ENCODE measurements around the gene ERAP2. TPM values are rescaled to one million over a fixed set of nuclear protein-coding genes. Genes with fewer than 3 reads are reported as not detected.
"Not testable (repeated sequence)": the region's sequence is repeated elsewhere in the genome, so short reads cannot be mapped to it uniquely, and the experiment has no call there.

ERAP2 gene
- total RNA-seq, 1 donor from 2014 or later: 6.1 TPM

- no peak for DNase-seq (ENCODE audit: low spot score in 2 of 2)
- no peak for FAIRE-seq
These were observed 54.3 kb downstream of the ERAP2 start for GRCh38 chr5:96930589-96930988.

- not testable (repeated sequence) for FAIRE-seq; DNase-seq (ENCODE audit: low spot score in 2 of 2)
These were observed 54.7 kb downstream of the ERAP2 start for GRCh38 chr5:96931037-96931436.

DNA sequence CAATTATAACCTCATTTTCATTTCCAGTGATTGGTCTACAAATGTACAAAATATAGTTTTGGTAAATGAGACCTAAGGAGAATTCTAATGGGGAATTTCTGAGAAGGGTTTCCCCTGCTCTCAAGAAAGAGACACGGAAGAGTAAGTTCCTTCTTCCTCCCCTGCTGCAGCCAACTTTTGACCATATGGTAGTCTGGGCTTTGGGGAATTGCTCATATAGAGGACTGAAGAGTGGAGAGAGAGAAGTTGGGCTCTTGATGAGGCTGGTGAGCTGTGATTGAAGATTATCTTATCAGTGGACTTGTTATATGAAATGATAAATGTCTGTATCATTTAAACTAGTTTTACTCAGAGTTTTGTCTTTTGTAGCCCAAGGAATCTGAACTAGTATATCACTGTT is 55.3 kb downstream of the ERAP2 start:
- DNase-seq (ENCODE audit: low spot score in 2 of 2) (no peak), FAIRE-seq (no peak)

DNA sequence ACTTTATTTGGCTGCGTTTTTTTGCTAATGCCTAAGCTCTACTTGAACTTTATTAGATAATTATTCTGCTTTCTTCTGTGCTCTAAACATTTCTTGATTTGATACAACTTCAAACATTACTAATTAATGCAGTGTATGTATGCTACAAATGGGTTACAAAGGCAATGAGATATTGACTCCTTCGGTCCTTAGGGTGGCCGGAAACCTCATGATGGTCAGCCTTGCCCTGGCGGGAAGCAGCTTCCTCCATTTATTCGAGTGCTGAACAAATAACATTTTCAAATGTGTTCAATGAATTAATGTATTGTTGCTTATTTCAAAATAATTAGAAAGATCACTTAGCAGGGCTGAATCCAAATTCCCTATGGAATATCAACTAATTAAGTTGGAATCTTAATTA is 55.7 kb downstream of the ERAP2 start:
- no peak for FAIRE-seq
- DNase-seq (ENCODE audit: low spot score in 2 of 2): no peak

- FAIRE-seq: no peak
- no peak for DNase-seq (ENCODE audit: low spot score in 2 of 2)
These were observed 57.7 kb downstream of the ERAP2 start for GRCh38 chr5:96933764-96934707.

- no peak for FAIRE-seq
- DNase-seq (ENCODE audit: low spot score in 2 of 2): peak; percentile 62 to 66
These were observed 58.6 kb downstream of the ERAP2 start for GRCh38 chr5:96934708-96935558.

DNA sequence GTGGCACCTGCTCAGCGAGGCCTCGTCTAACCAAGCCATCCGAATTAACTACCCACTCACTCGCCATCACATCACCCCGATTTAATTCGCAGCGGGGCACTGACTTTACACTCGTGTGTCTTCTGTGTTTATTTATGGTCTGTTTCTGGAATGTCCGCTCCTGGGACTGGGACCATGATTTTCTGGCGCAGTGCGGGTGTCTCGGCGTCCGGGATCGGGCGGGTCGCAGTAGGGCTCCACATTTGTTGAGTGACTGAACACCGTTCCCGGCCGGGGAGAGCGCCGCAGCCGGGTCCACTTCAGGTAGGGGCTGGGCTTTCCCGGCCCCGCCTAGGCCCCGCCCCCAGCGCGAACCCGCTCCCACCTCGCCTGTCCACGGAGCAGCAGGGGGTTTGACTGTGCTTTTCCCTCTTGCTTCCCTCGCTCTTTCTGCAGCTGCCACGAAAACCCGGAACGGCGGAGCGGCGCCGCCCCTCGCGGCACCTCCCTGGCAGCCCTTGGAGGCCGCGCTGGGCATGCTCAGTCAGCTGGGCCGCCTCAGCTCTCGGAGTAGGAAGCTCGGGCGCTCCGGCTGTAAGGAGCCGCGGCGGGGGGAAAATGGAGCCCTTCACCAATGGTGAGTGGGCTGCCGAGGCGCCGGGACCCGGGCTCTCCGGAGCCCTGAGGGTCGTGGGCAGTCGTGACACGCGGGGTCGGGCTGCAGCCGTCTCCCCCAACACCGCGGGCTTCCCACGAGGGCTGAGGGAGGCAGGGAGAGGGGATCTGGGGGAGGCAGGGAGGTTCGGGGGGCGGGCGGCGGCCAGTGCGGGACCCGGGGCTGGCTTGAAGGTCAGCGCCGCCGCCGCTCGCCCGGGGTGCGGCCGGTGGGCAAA is 59.5 kb downstream of the ERAP2 start, which contains the start of gene LNPEP:
TSS of gene LNPEP (plus strand) at position 522 of the 872 bp plus-strand sequence. CDS start at position 598, 76 bp downstream.
- FAIRE-seq (no peak), DNase-seq (ENCODE audit: low spot score in 2 of 2) (peak; percentile 79 to 86)

DNA sequence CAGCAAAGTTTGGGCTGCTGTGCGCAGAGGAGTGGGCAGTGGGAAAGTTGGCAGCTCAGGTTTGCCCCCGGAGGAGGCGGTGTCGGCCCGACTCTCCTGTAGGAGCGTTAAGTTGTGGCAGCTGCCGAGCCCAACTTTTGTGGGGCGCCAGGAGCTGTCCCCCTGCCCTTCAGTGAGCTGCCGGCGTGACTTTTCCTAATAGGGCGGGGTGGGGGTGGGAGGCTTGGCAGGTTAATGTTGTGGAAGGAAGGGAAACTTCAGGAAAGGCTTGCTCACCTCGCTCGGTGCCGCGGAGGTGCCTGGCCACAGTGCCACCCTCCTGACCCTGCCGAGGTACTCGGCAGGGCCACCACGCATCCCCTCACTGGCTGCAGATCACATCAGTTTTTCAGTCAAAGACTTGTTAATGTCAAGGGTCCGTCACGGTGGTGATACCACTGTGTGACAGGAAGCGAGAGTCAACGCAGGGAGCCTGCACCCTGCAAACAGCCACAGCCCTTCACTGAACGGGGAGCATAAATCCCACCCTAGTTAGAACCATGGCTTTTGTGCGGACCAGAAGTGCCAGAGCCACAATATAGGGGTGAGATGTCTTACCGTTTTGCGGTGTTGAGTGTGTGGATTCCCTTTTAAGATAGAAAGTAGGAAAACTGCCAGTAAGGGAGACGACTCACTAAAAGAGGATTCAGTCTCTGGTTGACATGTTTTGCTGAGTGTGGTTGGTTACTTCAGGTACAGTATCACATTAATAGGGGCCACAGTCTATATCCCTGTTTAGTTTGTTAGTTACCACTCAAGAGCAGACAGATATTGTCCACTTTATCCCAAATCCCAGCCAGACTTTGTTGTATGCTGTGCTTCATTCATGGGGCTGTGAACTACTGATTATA is 60.4 kb downstream of the ERAP2 start:
- no peak for FAIRE-seq
- DNase-seq (ENCODE audit: low spot score in 2 of 2): no peak

GRCh38 chr5:96940586-96940985 is 64.3 kb downstream of the ERAP2 start:
- FAIRE-seq (no peak), DNase-seq (ENCODE audit: low spot score in 2 of 2) (no peak)

GRCh38 chr5:96941140-96941539 is 64.8 kb downstream of the ERAP2 start:
- no peak for DNase-seq (ENCODE audit: low spot score in 2 of 2)
- no peak for FAIRE-seq

DNA sequence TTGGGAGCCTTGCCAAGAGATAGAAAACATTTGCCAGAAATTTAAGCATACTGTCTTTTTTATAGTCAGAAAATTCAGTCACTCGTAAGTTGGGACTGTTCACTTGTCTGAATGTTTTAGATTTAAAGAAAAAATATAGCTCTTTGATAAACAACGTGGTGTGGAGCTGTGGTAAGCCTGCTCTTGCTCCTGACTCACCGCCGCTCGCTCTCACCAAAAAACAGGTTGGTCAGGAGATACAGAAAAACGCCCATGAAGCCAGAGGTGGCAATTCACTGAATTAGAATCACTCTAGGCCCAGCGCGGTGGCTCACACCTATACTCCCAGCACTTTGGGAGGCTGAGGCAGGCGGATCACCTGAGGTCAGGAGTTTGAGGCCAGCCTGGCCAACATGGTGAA is 65.8 kb downstream of the ERAP2 start:
- DNase-seq (ENCODE audit: low spot score in 2 of 2) (no peak), FAIRE-seq (no peak)

DNA sequence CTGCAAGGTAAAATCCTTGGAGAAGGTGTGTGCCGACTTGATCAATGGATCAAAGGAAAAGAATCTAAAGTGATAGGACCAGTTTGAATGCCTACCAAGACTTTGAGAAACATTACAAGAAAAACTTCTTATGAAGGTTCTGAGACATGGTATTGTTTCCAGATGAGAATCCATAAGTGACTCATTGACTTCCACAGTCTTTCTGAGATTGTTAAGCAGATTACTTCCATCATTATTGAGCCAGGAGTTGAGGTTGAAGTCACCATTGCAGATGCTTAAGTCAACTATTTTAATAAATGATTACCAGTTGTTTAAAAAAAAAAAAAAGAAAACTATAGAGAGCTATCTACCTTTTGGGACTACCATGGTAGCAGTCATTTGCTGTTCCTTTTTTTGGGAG is 66.6 kb downstream of the ERAP2 start:
- FAIRE-seq: no peak

GRCh38 chr5:96943799-96944198 is 67.5 kb downstream of the ERAP2 start:
- DNase-seq (ENCODE audit: low spot score in 2 of 2): no peak
- FAIRE-seq: no peak

More for the DNA sequence above, 66.6 kb downstream of the ERAP2 start:
- no peak for DNase-seq (ENCODE audit: low spot score in 2 of 2)

DNA sequence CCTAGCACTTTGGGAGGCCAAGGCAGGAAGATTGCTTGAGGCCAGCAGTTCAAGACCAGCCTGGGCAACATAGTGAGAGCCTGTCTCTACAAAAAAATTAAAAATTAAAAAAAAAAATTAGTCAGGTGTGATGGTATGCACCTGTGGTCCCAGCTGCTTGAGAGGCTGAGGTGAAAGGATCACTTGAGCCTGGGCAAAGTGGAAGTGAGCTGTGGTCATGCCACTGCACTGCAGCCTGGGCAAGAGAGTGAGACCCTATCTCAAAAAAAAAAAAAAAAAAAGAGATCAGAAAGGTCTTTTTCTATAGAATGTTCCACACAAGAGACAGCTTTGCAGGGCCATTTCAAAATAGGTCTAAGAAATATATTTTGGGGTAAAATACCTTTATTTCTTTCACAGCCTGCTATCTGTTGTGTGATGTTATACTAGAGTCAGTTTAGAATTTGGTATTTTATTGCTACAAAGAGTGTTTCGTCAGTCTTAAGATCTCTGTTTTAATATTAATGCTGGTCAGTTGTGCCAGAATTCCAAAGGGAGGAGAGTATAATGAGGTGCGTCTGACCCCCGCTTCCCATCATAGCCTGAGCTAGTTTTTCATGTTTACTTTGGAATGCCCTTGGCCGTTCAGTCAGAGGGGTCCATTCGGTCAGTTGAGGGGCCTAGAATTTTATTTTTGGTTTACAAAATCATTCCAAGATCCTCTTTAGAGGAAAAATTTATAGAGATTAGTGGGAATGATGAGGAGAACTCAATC is 69.0 kb downstream of the ERAP2 start:
- DNase-seq (ENCODE audit: low spot score in 2 of 2) (no peak), FAIRE-seq (no peak)

DNA sequence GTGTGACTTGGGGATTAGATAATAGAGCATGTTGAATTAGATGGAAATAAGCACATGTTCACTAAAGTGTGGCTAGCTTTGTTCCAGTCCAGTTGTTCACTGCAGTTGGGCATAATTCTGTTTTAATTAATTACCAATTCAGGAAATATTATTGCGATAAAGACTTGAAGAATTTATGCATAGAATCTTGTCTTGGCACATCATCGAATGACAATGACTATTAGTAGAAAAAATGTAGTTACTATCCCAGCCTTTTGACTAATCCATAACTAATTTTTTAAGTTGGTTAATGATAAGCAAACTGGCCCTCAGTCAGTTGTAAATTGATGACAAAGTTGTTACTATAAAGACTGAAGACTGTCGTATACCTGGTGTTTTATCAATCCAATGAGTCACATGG is 70.1 kb downstream of the ERAP2 start:
- no peak for DNase-seq (ENCODE audit: low spot score in 2 of 2)
- no peak for FAIRE-seq

DNA sequence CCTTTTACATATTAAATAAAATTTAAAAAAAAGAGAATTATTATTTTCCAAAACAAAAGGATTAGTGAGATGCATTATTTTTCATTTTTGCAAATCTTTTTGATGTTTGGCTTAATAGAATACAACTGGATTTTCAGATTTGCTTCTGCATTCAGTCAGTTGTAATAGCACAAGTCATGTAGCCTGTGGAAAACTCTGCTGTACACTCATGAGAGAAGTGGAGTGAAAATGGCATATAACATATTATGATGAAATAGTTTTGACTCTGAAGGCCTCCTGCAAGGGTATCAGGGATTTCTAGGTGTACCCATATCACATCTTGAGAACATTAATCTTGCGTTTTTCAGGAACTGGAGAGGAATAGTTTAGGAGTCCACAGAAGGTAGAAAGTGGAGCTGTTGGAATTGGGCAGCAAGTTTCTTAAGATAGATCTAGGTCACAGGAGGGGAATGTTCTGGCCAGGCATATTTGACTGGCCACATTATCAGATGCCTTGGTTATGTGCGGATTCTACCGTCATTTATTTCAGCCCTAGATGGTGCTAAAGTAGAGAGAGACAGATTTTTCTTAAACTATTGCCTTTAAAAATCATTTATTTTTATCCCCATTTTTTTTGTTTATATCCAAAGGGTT is 75.9 kb downstream of the ERAP2 start:
- DNase-seq (ENCODE audit: low spot score in 2 of 2) (no peak), FAIRE-seq (peak; percentile 57)

GRCh38 chr5:96952974-96953730 is 76.9 kb downstream of the ERAP2 start:
- FAIRE-seq (no peak), DNase-seq (ENCODE audit: low spot score in 2 of 2) (no peak)

All from frontal cortex (tissue), 4 donors.